Measurements from ENCODE around the gene GBF1. TPM values are rescaled to one million over a fixed set of nuclear protein-coding genes. Genes with fewer than 3 reads are reported as not detected.
"Not testable (repeated sequence)": the region's sequence is repeated elsewhere in the genome, so short reads cannot be mapped to it uniquely, and the experiment has no call there.

GBF1 gene
- total RNA-seq, 1 donor from 2014 or later, result 17.5 TPM

GRCh38 chr10:102308318-102308717 lies 63.0 kb downstream of the GBF1 start:
- not testable (repeated sequence) for DNase-seq

GRCh38 chr10:102309236-102309635 lies 63.9 kb downstream of the GBF1 start:
- no peak for DNase-seq

- no peak for DNase-seq
Measured at GRCh38 chr10:102309916-102310315, 64.6 kb downstream of the GBF1 start.

GRCh38 chr10:102310361-102311024 lies 65.2 kb downstream of the GBF1 start:
- peak; percentile 71 for DNase-seq

GRCh38 chr10:102311025-102311420 lies 65.7 kb downstream of the GBF1 start:
- no peak for DNase-seq

- DNase-seq, result peak; percentile 19
Measured at GRCh38 chr10:102312683-102313082, 67.4 kb downstream of the GBF1 start.

GRCh38 chr10:102313221-102313896 lies 68.0 kb downstream of the GBF1 start:
- no peak for DNase-seq

- DNase-seq, result no peak
Measured at GRCh38 chr10:102314801-102315200, 69.5 kb downstream of the GBF1 start.

GRCh38 chr10:102316421-102316820 lies 71.1 kb downstream of the GBF1 start:
- no peak for DNase-seq

- DNase-seq, result no peak
Measured at GRCh38 chr10:102322914-102323313, 77.6 kb downstream of the GBF1 start.

- no peak for DNase-seq
Measured at GRCh38 chr10:102324061-102324460, 78.7 kb downstream of the GBF1 start.

- DNase-seq, result no peak
Measured at GRCh38 chr10:102326031-102326430, 80.7 kb downstream of the GBF1 start.

GRCh38 chr10:102327002-102327401 lies 81.7 kb downstream of the GBF1 start:
- no peak for DNase-seq

- no peak for DNase-seq
Measured at GRCh38 chr10:102327641-102328040, 82.3 kb downstream of the GBF1 start.

- DNase-seq, result no peak
Measured at GRCh38 chr10:102332772-102333171, 87.4 kb downstream of the GBF1 start.

GRCh38 chr10:102334101-102334500 lies 88.8 kb downstream of the GBF1 start:
- no peak for DNase-seq

- DNase-seq, result no peak
Measured at GRCh38 chr10:102335184-102335583, 89.9 kb downstream of the GBF1 start.

- DNase-seq, result no peak
Measured at GRCh38 chr10:102341038-102341688, 95.8 kb downstream of the GBF1 start.

- peak; percentile 8 for DNase-seq
Measured at GRCh38 chr10:102342458-102342857, 97.1 kb downstream of the GBF1 start.

- DNase-seq, result peak; percentile 81
Measured at GRCh38 chr10:102342958-102343357, 97.6 kb downstream of the GBF1 start.

GRCh38 chr10:102344067-102344466 lies 98.7 kb downstream of the GBF1 start:
- peak; percentile 12 for DNase-seq

- peak; percentile 87 for DNase-seq
Measured at GRCh38 chr10:102347236-102347828, 102.0 kb downstream of the GBF1 start.

- peak; percentile 81 for DNase-seq
Measured at GRCh38 chr10:102352066-102352715, 106.9 kb downstream of the GBF1 start.

Data from dermis blood vessel endothelial cell (primary cell).